GM19467 (cell line): ENCODE data around the gene SLC18A2.

Source experiments
- ATAC-seq: cut with Tn5 transposase; IDR thresholded peaks from one replicate; pipeline ENCODE4 v1.9.1; 2021; ENCODE audit warnings: mild to moderate bottlenecking, moderate library complexity; ENCODE audit not compliant: unreplicated experiment

SLC18A2 gene

GRCh38 chr10:117306674-117307073 lies 65.8 kb downstream of the SLC18A2 start:
- ATAC-seq = no peak

GRCh38 chr10:117311261-117311660 lies 70.3 kb downstream of the SLC18A2 start:
- ATAC-seq = no peak

- ATAC-seq = no peak
These were observed 71.5 kb downstream of the SLC18A2 start for GRCh38 chr10:117312430-117312829.

- no peak for ATAC-seq
These were observed 72.7 kb downstream of the SLC18A2 start for GRCh38 chr10:117313641-117314040.

- ATAC-seq = no peak
These were observed 75.8 kb downstream of the SLC18A2 start for GRCh38 chr10:117316701-117317100.

GRCh38 chr10:117318909-117319308 lies 78.0 kb downstream of the SLC18A2 start:
- ATAC-seq = no peak

GRCh38 chr10:117320050-117320665 lies 79.2 kb downstream of the SLC18A2 start:
- no peak for ATAC-seq

GRCh38 chr10:117322260-117322659 lies 81.3 kb downstream of the SLC18A2 start:
- no peak for ATAC-seq

- no peak for ATAC-seq
These were observed 83.5 kb downstream of the SLC18A2 start for GRCh38 chr10:117324367-117324766.

- ATAC-seq = no peak
These were observed 86.3 kb downstream of the SLC18A2 start for GRCh38 chr10:117327262-117327661.
